Panc1 (cell line): ENCODE data around the gene LSMEM2. TPM values are rescaled to one million over a fixed set of nuclear protein-coding genes. Genes with fewer than 3 reads are reported as not detected.

Source experiments
- ATAC-seq: fragments of 200-7000 bp; cut with Tn5 transposase; 2 replicates; pipeline ENCODE4 v1.9.1; 2020; ENCODE audit warnings: mild to moderate bottlenecking, moderate library complexity
- BruUV-seq: library from RNA; stranded (reverse); fragments of 400-500 nt; replicated peaks from 2 replicates; lab custom pipeline; 2021; lab: Mats Ljungman, UMichigan
- CTCF ChIA-PET: fragments of 300-600 bp; sonication (Branson Sonifier 250); formaldehyde crosslinking; loops from one replicate; lab custom pipeline; 2022; ENCODE audit warnings: antibody characterized with exemption; lab: Charles Lee
- POLR2A ChIA-PET: fragments of 300-600 bp; sonication (Branson Sonifier 250); formaldehyde crosslinking; loops from one replicate; lab custom pipeline; 2022; ENCODE audit warnings: antibody characterized with exemption; lab: Charles Lee
- DNase-seq: peaks from one replicate; pipeline ENCODE4 v3.0.0-alpha.2; 2010; ENCODE audit warnings: low read depth, low spot score
- H3K27ac ChIP-seq: 2 replicates; pipeline ENCODE4 v1.5.1; 2011; ENCODE audit warnings: mild to moderate bottlenecking, low read length, inconsistent platforms
- H3K27me3 ChIP-seq: fragments of 200-500 bp; sonication (Bioruptor generic); 2 replicates; pipeline ENCODE4 v1.6.0; 2014; ENCODE audit warnings: low read length, inconsistent platforms; ENCODE audit not compliant: control insufficient read depth, insufficient read depth
- H3K36me3 ChIP-seq: fragments of 200-500 bp; sonication (Bioruptor generic); 2 replicates; pipeline ENCODE4 v1.5.1; 2014; ENCODE audit warnings: inconsistent platforms, mild to moderate bottlenecking, low read length, moderate library complexity; ENCODE audit not compliant: control insufficient read depth, insufficient read depth
- H3K4me1 ChIP-seq: 2 replicates; pipeline ENCODE4 v1.5.1; 2011; ENCODE audit warnings: inconsistent platforms, mild to moderate bottlenecking, low read length, moderate library complexity; ENCODE audit not compliant: control insufficient read depth, insufficient read depth
- H3K4me3 ChIP-seq, 2 experiments: 2 replicates each; pipeline ENCODE4 v1.5.1; 2011 to 2012; ENCODE audit warnings: low read depth in 2 of 2, low read length in 2 of 2, mild to moderate bottlenecking in 2 of 2, inconsistent platforms in 1 of 2, moderate library complexity in 1 of 2
- H3K9me3 ChIP-seq: fragments of 200-500 bp; sonication (Bioruptor generic); 2 replicates; pipeline ENCODE4 v1.5.1; 2014; ENCODE audit warnings: low read depth, mild to moderate bottlenecking, inconsistent platforms, low read length, moderate library complexity; ENCODE audit not compliant: control insufficient read depth, insufficient read depth
- CTCF ChIP-seq: fragments of 450-650 bp; IDR thresholded peaks from 2 replicates; pipeline ENCODE4 v1.5.1; 2017; ENCODE audit warnings: mild to moderate bottlenecking
- POLR2AphosphoS5 ChIP-seq: IDR thresholded peaks from 2 replicates; pipeline ENCODE4 v1.6.1; 2012; ENCODE audit warnings: mild to moderate bottlenecking, low read depth, low read length, moderate library complexity
- REST ChIP-seq, 2 experiments: IDR thresholded peaks; 2 replicates each; pipeline ENCODE4 v1.6.1; 2011 to 2012; ENCODE audit warnings: low read depth in 2 of 2, control low read depth in 1 of 2, low read length in 1 of 2, mild to moderate bottlenecking in 1 of 2, moderate library complexity in 1 of 2; ENCODE audit not compliant: insufficient read depth in 1 of 2
- SIN3A ChIP-seq: IDR thresholded peaks from 2 replicates; pipeline ENCODE4 v1.6.1; 2012; ENCODE audit warnings: low read depth, mild to moderate bottlenecking, low read length, moderate library complexity, borderline replicate concordance; ENCODE audit not compliant: insufficient read depth
- TCF7L2 ChIP-seq: IDR thresholded peaks from 2 replicates; pipeline ENCODE4 v1.6.1; 2011; ENCODE audit warnings: mild to moderate bottlenecking, low read depth, low read length, inconsistent platforms
- in situ Hi-C: cut with HindIII; loops from 2 replicates; pipeline ENCODE4 v1.10.0; 2016; ENCODE audit warnings: low sequenced_read_pairs, low pct_unique_long_range_greater_than_20kb
- intact Hi-C: fragments of 100-400 bp; cut with micrococcal nuclease; formaldehyde crosslinking; loops from one replicate; pipeline ENCODE4 v1.10.0; 2022; ENCODE audit not compliant: unreplicated experiment
- total RNA-seq: library from RNA; stranded (reverse); gene quantifications from one replicate; pipeline ENCODE4 v1.2.1, GENCODE V29; 2021; ENCODE audit not compliant: unreplicated experiment

The LSMEM2 gene
- total RNA-seq, 1 experiment from 2014 or later: not detected

GRCh38 chr3:50337175-50337861 lies 58.4 kb downstream of the LSMEM2 start:
- intact Hi-C loops: no loop called here
- POLR2A ChIA-PET: interaction anchor here (0.8 kb wide), 1 partner anchor 9 kb away, joined by 3 read pairs; the partner anchor contains the start of gene TUSC2
- Histone ChIP-seq H3K4me1 (peaks cover 17% of the 10 kb centered on the region; the same call in 1 of the 2 replicates), H3K4me3 (peak overlapping the region; percentile 93 to 99), H3K9me3 (no peaks in the 10 kb centered on the region), H3K27ac (peak overlapping the region; percentile 95), H3K36me3 (peaks cover 8% of the 10 kb centered on the region; the same call in 1 of the 2 replicates), H3K27me3 (no peaks in the 10 kb centered on the region)
- DNase-seq (peak; percentile 84), ATAC-seq (peak; percentile 94)
- no TSS peak for BruUV-seq
- TF ChIP-seq REST (IDR thresholded peaks at IDR 0.05; ENCODE audit: insufficient read depth in 1 of 2, low read depth in 2 of 2, low read length in 1 of 2): 0 out of 4 replicates have a peak, but pooled peaks of 1 of the 2 experiments have one; percentile 19
- TF ChIP-seq TCF7L2: no peak
- TF ChIP-seq SIN3A: 0 out of 2 replicates have a peak, but pooled peaks have one; percentile 32
- no peak for TF ChIP-seq CTCF
- peak; percentile 70 for TF ChIP-seq POLR2AphosphoS5
- CTCF ChIA-PET: interaction anchor here (0.6 kb wide), 1 partner anchor 10 kb away, joined by 8 read pairs; no protein-coding TSS in a partner anchor
- in situ Hi-C loops: no loop called here

Other genes with a start within 250 kb of the LSMEM2 start
- 86.6 TPM for gene RBM5, start 190.2 kb upstream of the LSMEM2 start, total RNA-seq
- gene SEMA3F, start 123.8 kb upstream of the LSMEM2 start, total RNA-seq: 69.6 TPM
- not detected for gene GNAT1, start 87.5 kb upstream of the LSMEM2 start, total RNA-seq
- gene SLC38A3, start 73.8 kb upstream of the LSMEM2 start, total RNA-seq: 6.0 TPM
- 170 TPM for gene GNAI2, start 42.9 kb upstream of the LSMEM2 start, total RNA-seq
- 1.4 TPM for gene SEMA3B, start 9.9 kb upstream of the LSMEM2 start, total RNA-seq
- gene IFRD2, start 13.3 kb downstream of the LSMEM2 start, total RNA-seq: 111 TPM
- 3.9 TPM for gene HYAL3, start 20.3 kb downstream of the LSMEM2 start, total RNA-seq
- gene NAA80, start 20.3 kb downstream of the LSMEM2 start, total RNA-seq: 7.2 TPM
- 0.18 TPM for gene HYAL1, start 24.5 kb downstream of the LSMEM2 start, total RNA-seq
- gene HYAL2, start 43.7 kb downstream of the LSMEM2 start, total RNA-seq: 41.5 TPM
- 35.3 TPM for gene TUSC2, start 49.1 kb downstream of the LSMEM2 start, total RNA-seq
- gene RASSF1, start 61.7 kb downstream of the LSMEM2 start, total RNA-seq: 17.4 TPM
- 3.6 TPM for gene ZMYND10, start 66.6 kb downstream of the LSMEM2 start, total RNA-seq
- 14.6 TPM for gene NPRL2, start 71.7 kb downstream of the LSMEM2 start, total RNA-seq
- gene CYB561D2, start 71.8 kb downstream of the LSMEM2 start, total RNA-seq: 27.5 TPM
- gene TMEM115, start 80.4 kb downstream of the LSMEM2 start, total RNA-seq: 30.2 TPM
- gene CACNA2D2, start 224.5 kb downstream of the LSMEM2 start, total RNA-seq: 0.59 TPM